ENCODE measurements around the gene CCBE1.

DNA sequence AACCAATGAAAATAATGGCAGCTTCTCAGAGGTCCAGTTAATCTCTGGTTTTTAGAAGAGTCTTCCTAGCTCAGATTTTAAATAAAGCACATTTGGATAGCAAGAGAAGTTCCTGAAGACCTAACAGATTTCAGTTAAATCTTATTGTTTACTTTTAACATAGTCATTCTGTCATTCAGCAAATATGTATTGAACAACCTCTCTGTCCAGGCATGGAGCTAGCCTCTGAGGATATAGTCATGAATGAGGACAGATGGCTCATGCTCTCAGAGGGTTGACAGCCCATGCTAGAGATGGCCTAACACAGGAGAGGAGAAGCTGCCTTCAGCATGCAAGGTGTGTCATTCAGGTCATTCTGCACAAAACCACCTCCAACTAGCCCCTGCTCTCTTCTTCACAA is 6.2 kb downstream of the CCBE1 start:
- TF ChIP-seq YY1 (IDR thresholded peaks at IDR 0.05; ENCODE audit: low read depth), result no peak
- no peak for TF ChIP-seq SMC3 (IDR thresholded peaks at IDR 0.05; ENCODE audit: low read depth, low read length)
- TF ChIP-seq, protein P1, sequence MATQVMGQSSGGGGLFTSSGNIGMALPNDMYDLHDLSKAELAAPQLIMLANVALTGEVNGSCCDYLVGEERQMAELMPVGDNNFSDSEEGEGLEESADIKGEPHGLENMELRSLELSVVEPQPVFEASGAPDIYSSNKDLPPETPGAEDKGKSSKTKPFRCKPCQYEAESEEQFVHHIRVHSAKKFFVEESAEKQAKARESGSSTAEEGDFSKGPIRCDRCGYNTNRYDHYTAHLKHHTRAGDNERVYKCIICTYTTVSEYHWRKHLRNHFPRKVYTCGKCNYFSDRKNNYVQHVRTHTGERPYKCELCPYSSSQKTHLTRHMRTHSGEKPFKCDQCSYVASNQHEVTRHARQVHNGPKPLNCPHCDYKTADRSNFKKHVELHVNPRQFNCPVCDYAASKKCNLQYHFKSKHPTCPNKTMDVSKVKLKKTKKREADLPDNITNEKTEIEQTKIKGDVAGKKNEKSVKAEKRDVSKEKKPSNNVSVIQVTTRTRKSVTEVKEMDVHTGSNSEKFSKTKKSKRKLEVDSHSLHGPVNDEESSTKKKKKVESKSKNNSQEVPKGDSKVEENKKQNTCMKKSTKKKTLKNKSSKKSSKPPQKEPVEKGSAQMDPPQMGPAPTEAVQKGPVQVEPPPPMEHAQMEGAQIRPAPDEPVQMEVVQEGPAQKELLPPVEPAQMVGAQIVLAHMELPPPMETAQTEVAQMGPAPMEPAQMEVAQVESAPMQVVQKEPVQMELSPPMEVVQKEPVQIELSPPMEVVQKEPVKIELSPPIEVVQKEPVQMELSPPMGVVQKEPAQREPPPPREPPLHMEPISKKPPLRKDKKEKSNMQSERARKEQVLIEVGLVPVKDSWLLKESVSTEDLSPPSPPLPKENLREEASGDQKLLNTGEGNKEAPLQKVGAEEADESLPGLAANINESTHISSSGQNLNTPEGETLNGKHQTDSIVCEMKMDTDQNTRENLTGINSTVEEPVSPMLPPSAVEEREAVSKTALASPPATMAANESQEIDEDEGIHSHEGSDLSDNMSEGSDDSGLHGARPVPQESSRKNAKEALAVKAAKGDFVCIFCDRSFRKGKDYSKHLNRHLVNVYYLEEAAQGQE (IDR thresholded peaks at IDR 0.05; ENCODE audit: low read depth, low read length), result no peak
- TF ChIP-seq, protein P2, sequence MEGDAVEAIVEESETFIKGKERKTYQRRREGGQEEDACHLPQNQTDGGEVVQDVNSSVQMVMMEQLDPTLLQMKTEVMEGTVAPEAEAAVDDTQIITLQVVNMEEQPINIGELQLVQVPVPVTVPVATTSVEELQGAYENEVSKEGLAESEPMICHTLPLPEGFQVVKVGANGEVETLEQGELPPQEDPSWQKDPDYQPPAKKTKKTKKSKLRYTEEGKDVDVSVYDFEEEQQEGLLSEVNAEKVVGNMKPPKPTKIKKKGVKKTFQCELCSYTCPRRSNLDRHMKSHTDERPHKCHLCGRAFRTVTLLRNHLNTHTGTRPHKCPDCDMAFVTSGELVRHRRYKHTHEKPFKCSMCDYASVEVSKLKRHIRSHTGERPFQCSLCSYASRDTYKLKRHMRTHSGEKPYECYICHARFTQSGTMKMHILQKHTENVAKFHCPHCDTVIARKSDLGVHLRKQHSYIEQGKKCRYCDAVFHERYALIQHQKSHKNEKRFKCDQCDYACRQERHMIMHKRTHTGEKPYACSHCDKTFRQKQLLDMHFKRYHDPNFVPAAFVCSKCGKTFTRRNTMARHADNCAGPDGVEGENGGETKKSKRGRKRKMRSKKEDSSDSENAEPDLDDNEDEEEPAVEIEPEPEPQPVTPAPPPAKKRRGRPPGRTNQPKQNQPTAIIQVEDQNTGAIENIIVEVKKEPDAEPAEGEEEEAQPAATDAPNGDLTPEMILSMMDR (IDR thresholded peaks at IDR 0.05), result no peak
- no peak for TF ChIP-seq EZH2phosphoT487 (IDR thresholded peaks at IDR 0.05; ENCODE audit: borderline replicate concordance, low read depth)
- peak; percentile 66; the same call in 1 of the 2 replicates for TF ChIP-seq FOXM1 (IDR thresholded peaks at IDR 0.05; ENCODE audit: low read depth)
- TF ChIP-seq TAF1 (IDR thresholded peaks at IDR 0.05; ENCODE audit: borderline replicate concordance, low read depth, low read length), result no peak
